Measurements from ENCODE around the gene ALKBH7.

Gene ALKBH7

GRCh38 chr19:6412061-6412446 is 39.5 kb downstream of the ALKBH7 start:
- Histone ChIP-seq H3K9ac (ENCODE audit: low read depth, low read length) (no peak overlapping the region), H3K36me3 (ENCODE audit: control insufficient read depth, insufficient read depth, low read length) (peaks cover 30% of the 10 kb centered on the region)

GRCh38 chr19:6412447-6413091 is 40.0 kb downstream of the ALKBH7 start:
- Histone ChIP-seq H3K4me1 (ENCODE audit: control insufficient read depth, insufficient read depth, low read length) (no peaks in the 10 kb centered on the region), H3K36me3 (ENCODE audit: control insufficient read depth, insufficient read depth, low read length) (peaks cover 35% of the 10 kb centered on the region), H3K9me3 (ENCODE audit: control insufficient read depth, insufficient read depth, low read length) (no peaks in the 10 kb centered on the region), H3K27me3 (ENCODE audit: control insufficient read depth, insufficient read depth, low read length) (no peaks in the 10 kb centered on the region), H3K4me3 (ENCODE audit: low read depth, low read length) (no peak overlapping the region), H3K9ac (ENCODE audit: low read depth, low read length) (no peak overlapping the region)

More at GRCh38 chr19:6412061-6412446, 39.5 kb downstream of the ALKBH7 start:
- no peaks in the 10 kb centered on the region for H3K9me3 ChIP-seq (ENCODE audit: control insufficient read depth, insufficient read depth, low read length)
- no peak overlapping the region for H3K4me3 ChIP-seq (ENCODE audit: low read depth, low read length)
- no peaks in the 10 kb centered on the region for H3K27me3 ChIP-seq (ENCODE audit: control insufficient read depth, insufficient read depth, low read length)
- H3K4me1 ChIP-seq (ENCODE audit: control insufficient read depth, insufficient read depth, low read length), result no peaks in the 10 kb centered on the region

- Histone ChIP-seq H3K9me3 (ENCODE audit: control insufficient read depth, insufficient read depth, low read length) (no peaks in the 10 kb centered on the region), H3K4me3 (ENCODE audit: low read depth, low read length) (no peak overlapping the region), H3K27me3 (ENCODE audit: control insufficient read depth, insufficient read depth, low read length) (no peaks in the 10 kb centered on the region), H3K9ac (ENCODE audit: low read depth, low read length) (no peak overlapping the region), H3K4me1 (ENCODE audit: control insufficient read depth, insufficient read depth, low read length) (no peaks in the 10 kb centered on the region), H3K36me3 (ENCODE audit: control insufficient read depth, insufficient read depth, low read length) (peaks cover 42% of the 10 kb centered on the region)
Observed at GRCh38 chr19:6413291-6413690, 40.7 kb downstream of the ALKBH7 start.

- H3K9me3 ChIP-seq (ENCODE audit: control insufficient read depth, insufficient read depth, low read length), result no peaks in the 10 kb centered on the region
- no peaks in the 10 kb centered on the region for H3K4me1 ChIP-seq (ENCODE audit: control insufficient read depth, insufficient read depth, low read length)
- peaks cover 49% of the 10 kb centered on the region for H3K36me3 ChIP-seq (ENCODE audit: control insufficient read depth, insufficient read depth, low read length)
- no peak overlapping the region for H3K9ac ChIP-seq (ENCODE audit: low read depth, low read length)
- H3K27me3 ChIP-seq (ENCODE audit: control insufficient read depth, insufficient read depth, low read length), result no peaks in the 10 kb centered on the region
- H3K4me3 ChIP-seq (ENCODE audit: low read depth, low read length), result no peak overlapping the region
Observed at GRCh38 chr19:6413721-6414643, 41.4 kb downstream of the ALKBH7 start.

- H3K9ac ChIP-seq (ENCODE audit: low read depth, low read length), result no peak overlapping the region
- no peaks in the 10 kb centered on the region for H3K27me3 ChIP-seq (ENCODE audit: control insufficient read depth, insufficient read depth, low read length)
- H3K4me1 ChIP-seq (ENCODE audit: control insufficient read depth, insufficient read depth, low read length), result no peaks in the 10 kb centered on the region
- H3K4me3 ChIP-seq (ENCODE audit: low read depth, low read length), result no peak overlapping the region
- no peaks in the 10 kb centered on the region for H3K9me3 ChIP-seq (ENCODE audit: control insufficient read depth, insufficient read depth, low read length)
- peaks cover 59% of the 10 kb centered on the region for H3K36me3 ChIP-seq (ENCODE audit: control insufficient read depth, insufficient read depth, low read length)
Observed at GRCh38 chr19:6414793-6415590, 42.4 kb downstream of the ALKBH7 start.

GRCh38 chr19:6415591-6416190 is 43.1 kb downstream of the ALKBH7 start:
- Histone ChIP-seq H3K27me3 (ENCODE audit: control insufficient read depth, insufficient read depth, low read length) (no peaks in the 10 kb centered on the region), H3K4me3 (ENCODE audit: low read depth, low read length) (no peak overlapping the region), H3K9ac (ENCODE audit: low read depth, low read length) (no peak overlapping the region), H3K36me3 (ENCODE audit: control insufficient read depth, insufficient read depth, low read length) (peaks cover 66% of the 10 kb centered on the region), H3K4me1 (ENCODE audit: control insufficient read depth, insufficient read depth, low read length) (no peaks in the 10 kb centered on the region), H3K9me3 (ENCODE audit: control insufficient read depth, insufficient read depth, low read length) (no peaks in the 10 kb centered on the region)

DNA sequence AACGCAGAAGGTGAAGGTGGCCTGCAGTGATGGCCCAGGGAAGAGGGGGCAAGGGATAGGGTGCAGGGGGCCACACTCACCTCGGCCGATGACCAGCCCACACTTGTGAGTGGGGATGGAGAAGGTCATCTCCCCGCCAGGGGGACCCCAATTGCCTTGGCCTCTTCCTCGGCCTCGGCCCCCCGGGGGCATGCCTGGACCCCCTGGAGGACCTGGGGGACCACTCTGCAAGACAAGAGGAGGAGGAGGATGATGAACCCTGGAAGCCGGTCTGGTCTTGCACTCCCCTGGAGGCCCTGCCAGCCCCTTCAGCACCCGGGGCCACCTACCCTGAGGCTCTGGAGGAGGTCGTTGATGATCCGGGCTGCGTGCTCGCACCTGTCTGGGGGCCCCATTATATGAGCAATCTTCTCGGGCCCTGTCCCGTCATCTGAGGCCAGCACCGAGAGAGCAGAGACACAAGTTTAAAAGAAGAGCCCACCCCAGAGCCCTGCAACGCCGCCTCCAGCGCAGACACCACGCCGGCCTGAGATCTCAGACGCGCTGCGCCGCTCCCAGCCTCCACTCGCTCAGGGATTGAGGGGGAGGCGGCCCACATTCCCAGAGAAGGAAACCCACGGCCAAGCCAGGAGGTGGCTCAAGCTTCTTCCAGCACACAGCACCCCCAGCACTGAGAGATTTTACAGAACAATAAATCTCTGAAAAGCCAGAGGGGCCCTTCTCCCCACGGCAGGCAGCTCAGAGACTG is 44.2 kb downstream of the ALKBH7 start:
- H3K4me3 ChIP-seq (ENCODE audit: low read depth, low read length), result no peak overlapping the region
- H3K9ac ChIP-seq (ENCODE audit: low read depth, low read length), result no peak overlapping the region
- no peaks in the 10 kb centered on the region for H3K4me1 ChIP-seq (ENCODE audit: control insufficient read depth, insufficient read depth, low read length)
- no peaks in the 10 kb centered on the region for H3K9me3 ChIP-seq (ENCODE audit: control insufficient read depth, insufficient read depth, low read length)
- no peaks in the 10 kb centered on the region for H3K27me3 ChIP-seq (ENCODE audit: control insufficient read depth, insufficient read depth, low read length)
- peaks cover 77% of the 10 kb centered on the region for H3K36me3 ChIP-seq (ENCODE audit: control insufficient read depth, insufficient read depth, low read length)

- Histone ChIP-seq H3K4me3 (ENCODE audit: low read depth, low read length) (no peak overlapping the region), H3K9me3 (ENCODE audit: control insufficient read depth, insufficient read depth, low read length) (no peaks in the 10 kb centered on the region), H3K9ac (ENCODE audit: low read depth, low read length) (no peak overlapping the region), H3K27me3 (ENCODE audit: control insufficient read depth, insufficient read depth, low read length) (no peaks in the 10 kb centered on the region), H3K4me1 (ENCODE audit: control insufficient read depth, insufficient read depth, low read length) (peaks cover 2% of the 10 kb centered on the region), H3K36me3 (ENCODE audit: control insufficient read depth, insufficient read depth, low read length) (peaks cover 83% of the 10 kb centered on the region)
Observed at GRCh38 chr19:6417713-6418561, 45.3 kb downstream of the ALKBH7 start.

GRCh38 chr19:6418562-6418932 is 46.0 kb downstream of the ALKBH7 start:
- H3K4me1 ChIP-seq (ENCODE audit: control insufficient read depth, insufficient read depth, low read length), result peaks cover 5% of the 10 kb centered on the region
- H3K9ac ChIP-seq (ENCODE audit: low read depth, low read length), result no peak overlapping the region
- H3K36me3 ChIP-seq (ENCODE audit: control insufficient read depth, insufficient read depth, low read length), result peaks cover 83% of the 10 kb centered on the region
- no peaks in the 10 kb centered on the region for H3K9me3 ChIP-seq (ENCODE audit: control insufficient read depth, insufficient read depth, low read length)
- no peaks in the 10 kb centered on the region for H3K27me3 ChIP-seq (ENCODE audit: control insufficient read depth, insufficient read depth, low read length)
- no peak overlapping the region for H3K4me3 ChIP-seq (ENCODE audit: low read depth, low read length)

All from iPS-15b (cell line).